HAP-1 (cell line): Measurements from ENCODE around the gene IL4I1.
A peak's percentile ranks its signal among the peaks of the same experiment; 100 is the strongest.

Experiments used
- DNase-seq, 2 experiments: peaks; one replicate each; pipeline ENCODE4 v3.0.0-alpha.2; 2016 to 2020; ENCODE audit warnings: low spot score in 2 of 2
- H3K27me3 ChIP-seq: fragments of 250-450 bp; sonication (Bioruptor Pico); 2 replicates; pipeline ENCODE4 v1.5.1; 2020; ENCODE audit warnings: low read depth, mild to moderate bottlenecking, moderate library complexity
- H3K36me3 ChIP-seq: fragments of 250-450 bp; sonication (Bioruptor Pico); replicated peaks from 2 replicates; pipeline ENCODE4 v1.5.1; 2020; ENCODE audit warnings: mild to moderate bottlenecking
- H3K4me1 ChIP-seq: fragments of 250-450 bp; sonication (Bioruptor Pico); 2 replicates; pipeline ENCODE4 v1.5.1; 2020; ENCODE audit warnings: mild to moderate bottlenecking
- H3K4me3 ChIP-seq: fragments of 250-450 bp; sonication (Bioruptor Pico); 2 replicates; pipeline ENCODE4 v1.5.1; 2020; ENCODE audit warnings: mild to moderate bottlenecking, moderate library complexity
- H3K9me3 ChIP-seq: fragments of 250-450 bp; sonication (Bioruptor Pico); 2 replicates; pipeline ENCODE4 v1.5.1; 2020; ENCODE audit warnings: mild to moderate bottlenecking, moderate library complexity
- in situ Hi-C: fragments of 300-500 bp; cut with MboI; formaldehyde crosslinking; loops from 3 replicates; pipeline ENCODE4 v1.14.3; 2020; ENCODE audit warnings: low sequenced_read_pairs, inconsistent platforms, mixed read lengths

Gene IL4I1

GRCh38 chr19:49855676-49856573 is 40.8 kb downstream of the IL4I1 start:
- Histone ChIP-seq H3K4me1 (peaks cover 11% of the 10 kb centered on the region), H3K36me3 (peaks cover 73% of the 10 kb centered on the region), H3K27me3 (no peaks in the 10 kb centered on the region), H3K4me3 (no peak overlapping the region), H3K9me3 (no peaks in the 10 kb centered on the region)
- no peak for DNase-seq
- in situ Hi-C loops = loop anchor here (25.0 kb wide), 1 partner anchor 369 kb away; the partner anchor contains the start of genes RPL13A and RPS11

GRCh38 chr19:49855277-49855675 is 41.4 kb downstream of the IL4I1 start:
- H3K36me3 ChIP-seq = peaks cover 67% of the 10 kb centered on the region

GRCh38 chr19:49854378-49855263 is 42.1 kb downstream of the IL4I1 start:
- Histone ChIP-seq H3K4me3 (no peak overlapping the region), H3K9me3 (no peaks in the 10 kb centered on the region), H3K4me1 (peaks cover 11% of the 10 kb centered on the region), H3K27me3 (no peaks in the 10 kb centered on the region), H3K36me3 (peaks cover 60% of the 10 kb centered on the region)
- in situ Hi-C loops = loop anchor here (25.0 kb wide), 1 partner anchor 367 kb away; the partner anchor contains the start of genes RPL13A and RPS11
- no peak for DNase-seq

More at GRCh38 chr19:49855277-49855675, 41.4 kb downstream of the IL4I1 start:
- H3K4me3 ChIP-seq = no peak overlapping the region
- no peaks in the 10 kb centered on the region for H3K9me3 ChIP-seq
- H3K27me3 ChIP-seq = no peaks in the 10 kb centered on the region
- in situ Hi-C loops = loop anchor here (25.0 kb wide), 1 partner anchor 368 kb away; the partner anchor contains the start of genes RPL13A and RPS11
- no peak for DNase-seq
- H3K4me1 ChIP-seq = peaks cover 11% of the 10 kb centered on the region

GRCh38 chr19:49853852-49854377 is 42.8 kb downstream of the IL4I1 start:
- no peak overlapping the region for H3K4me3 ChIP-seq
- H3K27me3 ChIP-seq = no peaks in the 10 kb centered on the region
- H3K36me3 ChIP-seq = peaks cover 53% of the 10 kb centered on the region
- H3K9me3 ChIP-seq = 0 out of 2 replicates have a peak, but pooled peaks cover 3% of the 10 kb centered on the region
- no peak for DNase-seq
- in situ Hi-C loops = loop anchor here (25.0 kb wide), 1 partner anchor 367 kb away; the partner anchor contains the start of genes RPL13A and RPS11
- H3K4me1 ChIP-seq = peaks cover 11% of the 10 kb centered on the region

- in situ Hi-C loops = loop anchor here (25.0 kb wide), 1 partner anchor 365 kb away; the partner anchor contains the start of genes RPL13A and RPS11
- Histone ChIP-seq H3K4me3 (peak overlapping the region; percentile 71), H3K27me3 (no peaks in the 10 kb centered on the region), H3K9me3 (0 out of 2 replicates have a peak, but pooled peaks cover 4% of the 10 kb centered on the region), H3K36me3 (peaks cover 41% of the 10 kb centered on the region), H3K4me1 (peaks cover 11% of the 10 kb centered on the region)
- no peak for DNase-seq
Observed at GRCh38 chr19:49852631-49853126, 44.0 kb downstream of the IL4I1 start.

- Histone ChIP-seq H3K27me3 (no peaks in the 10 kb centered on the region), H3K4me3 (peak overlapping the region; percentile 71), H3K4me1 (peaks cover 11% of the 10 kb centered on the region), H3K36me3 (peaks cover 31% of the 10 kb centered on the region), H3K9me3 (0 out of 2 replicates have a peak, but pooled peaks cover 4% of the 10 kb centered on the region)
- DNase-seq = peak; percentile 29 to 72
- in situ Hi-C loops = loop anchor here (25.0 kb wide), 1 partner anchor 364 kb away; the partner anchor contains the start of genes RPL13A and RPS11
Observed at GRCh38 chr19:49851456-49852259, 45.0 kb downstream of the IL4I1 start.

GRCh38 chr19:49850487-49851342 is 46.0 kb downstream of the IL4I1 start, which contains the start of gene PTOV1:
Gene PTOV1, plus strand, starts transcription at chr19:49851159.
- peaks cover 23% of the 10 kb centered on the region for H3K36me3 ChIP-seq
- peak within 1 kb of the TSS; percentile 71 for H3K4me3 ChIP-seq
- peak; percentile 82 to 93 for DNase-seq
- in situ Hi-C loops = loop anchor here (25.0 kb wide), 1 partner anchor 363 kb away; the partner anchor contains the start of genes RPL13A and RPS11
- peaks cover 11% of the 10 kb centered on the region for H3K4me1 ChIP-seq
- H3K27me3 ChIP-seq = no peaks in the 10 kb centered on the region
- H3K9me3 ChIP-seq = 0 out of 2 replicates have a peak, but pooled peaks cover 4% of the 10 kb centered on the region

- DNase-seq = no peak
- Histone ChIP-seq H3K4me1 (peaks cover 11% of the 10 kb centered on the region), H3K27me3 (no peaks in the 10 kb centered on the region), H3K4me3 (peak overlapping the region; percentile 71), H3K9me3 (0 out of 2 replicates have a peak, but pooled peaks cover 4% of the 10 kb centered on the region), H3K36me3 (peaks cover 18% of the 10 kb centered on the region)
- in situ Hi-C loops = loop anchor here (25.0 kb wide), 1 partner anchor 363 kb away; the partner anchor contains the start of genes RPL13A and RPS11
Observed at GRCh38 chr19:49850221-49850486, 46.5 kb downstream of the IL4I1 start.

- no peak for DNase-seq
- H3K27me3 ChIP-seq = no peaks in the 10 kb centered on the region
- peaks cover 12% of the 10 kb centered on the region for H3K36me3 ChIP-seq
- 0 out of 2 replicates have a peak, but pooled peaks cover 4% of the 10 kb centered on the region for H3K9me3 ChIP-seq
- peaks cover 11% of the 10 kb centered on the region for H3K4me1 ChIP-seq
- in situ Hi-C loops = loop anchor here (25.0 kb wide), 1 partner anchor 362 kb away; the partner anchor contains the start of genes RPL13A and RPS11
- peak overlapping the region; percentile 71 for H3K4me3 ChIP-seq
Observed at GRCh38 chr19:49849433-49850220, 47.1 kb downstream of the IL4I1 start.

- peaks cover 11% of the 10 kb centered on the region for H3K4me1 ChIP-seq
- H3K4me3 ChIP-seq = no peak overlapping the region
- no peak for DNase-seq
- 0 out of 2 replicates have a peak, but pooled peaks cover 4% of the 10 kb centered on the region for H3K9me3 ChIP-seq
- in situ Hi-C loops = no loop called here
- peaks cover 6% of the 10 kb centered on the region; the same call in 1 of the 2 replicates for H3K36me3 ChIP-seq
- no peaks in the 10 kb centered on the region for H3K27me3 ChIP-seq
Observed at GRCh38 chr19:49848938-49849337, 47.7 kb downstream of the IL4I1 start.
